ENCODE measurements around the gene CAPN5.

Gene CAPN5

GRCh38 chr11:77155082-77155475 lies 88.3 kb downstream of the CAPN5 start:
- DNase-seq, result no peak

GRCh38 chr11:77155556-77156130 lies 88.9 kb downstream of the CAPN5 start:
- no peak for DNase-seq

GRCh38 chr11:77156396-77157195 lies 89.8 kb downstream of the CAPN5 start:
- DNase-seq, result no peak

GRCh38 chr11:77158041-77158695 lies 91.4 kb downstream of the CAPN5 start:
- no peak for DNase-seq

GRCh38 chr11:77159219-77159936 lies 92.6 kb downstream of the CAPN5 start:
- no peak for DNase-seq

GRCh38 chr11:77159937-77160495 lies 93.2 kb downstream of the CAPN5 start:
- DNase-seq, result no peak

GRCh38 chr11:77163271-77163670 lies 96.5 kb downstream of the CAPN5 start:
- no peak for DNase-seq

- no peak for DNase-seq
These were observed 98.3 kb downstream of the CAPN5 start for GRCh38 chr11:77165066-77165465.

- no peak for DNase-seq
These were observed 99.2 kb downstream of the CAPN5 start for GRCh38 chr11:77166021-77166420.

GRCh38 chr11:77167111-77167626 lies 100.4 kb downstream of the CAPN5 start:
- DNase-seq, result no peak

GRCh38 chr11:77167791-77168190 lies 101.0 kb downstream of the CAPN5 start:
- DNase-seq, result no peak

- DNase-seq, result no peak
These were observed 103.3 kb downstream of the CAPN5 start for GRCh38 chr11:77170107-77170506.

GRCh38 chr11:77171254-77171653 lies 104.5 kb downstream of the CAPN5 start:
- DNase-seq, result no peak

GRCh38 chr11:77171885-77172665 lies 105.3 kb downstream of the CAPN5 start:
- no peak for DNase-seq

GRCh38 chr11:77172666-77172982 lies 105.9 kb downstream of the CAPN5 start:
- DNase-seq, result no peak

GRCh38 chr11:77173494-77173893 lies 106.7 kb downstream of the CAPN5 start:
- no peak for DNase-seq

- DNase-seq, result no peak
These were observed 107.8 kb downstream of the CAPN5 start for GRCh38 chr11:77174559-77174958.

- no peak for DNase-seq
These were observed 108.5 kb downstream of the CAPN5 start for GRCh38 chr11:77175021-77175842.

Data from activated T-cell treated with anti-CD3 and anti-CD28 coated beads, Interleukin-2, amount 50 U/mL, for 1 hour (primary cell).